Measurements from ENCODE around the gene ANGPTL5. TPM values are rescaled to one million over a fixed set of nuclear protein-coding genes. Genes with fewer than 3 reads are reported as not detected.

The ANGPTL5 gene
- total RNA-seq, 4 donors from 2014 or later: 0.29 to 0.38 TPM; not detected in 2

GRCh38 chr11:101945448-101945847 lies 29.1 kb upstream of the ANGPTL5 start:
- Histone ChIP-seq H3K36me3 (no peaks in the 10 kb centered on the region), H3K27me3 (no peaks in the 10 kb centered on the region), H3K27ac (no peak overlapping the region), H3K4me1 (no peaks in the 10 kb centered on the region), H3K9me3 (no peaks in the 10 kb centered on the region), H3K4me3 (no peak overlapping the region)
- intact Hi-C loops (cut with DNase I): no loop called here
- TF ChIP-seq CTCF (IDR thresholded peaks at IDR 0.05) (no peak), POLR2A (IDR thresholded peaks at IDR 0.05) (no peak)
- 88 to 96% methylated on average over 4 of the region's 4 CpGs for WGBS, 2 donors
- no peak for DNase-seq

- Histone ChIP-seq H3K9me3 (no peaks in the 10 kb centered on the region), H3K36me3 (no peaks in the 10 kb centered on the region), H3K4me3 (no peak overlapping the region), H3K4me1 (no peaks in the 10 kb centered on the region), H3K27ac (no peak overlapping the region), H3K27me3 (no peaks in the 10 kb centered on the region)
- 75 to 86% methylated on average over 2 of the region's 2 CpGs for WGBS, 2 donors
- intact Hi-C loops (cut with DNase I): no loop called here
- no peak for TF ChIP-seq CTCF (IDR thresholded peaks at IDR 0.05)
- TF ChIP-seq POLR2A (IDR thresholded peaks at IDR 0.05): no peak
- DNase-seq: no peak
Observed at GRCh38 chr11:101944923-101945322, 28.6 kb upstream of the ANGPTL5 start.

- no peak overlapping the region for H3K4me3 ChIP-seq
- intact Hi-C loops (cut with DNase I): no loop called here
- no peak overlapping the region for H3K27ac ChIP-seq
- WGBS, 2 donors: 66 to 68% methylated on average over 3 of the region's 3 CpGs
- H3K36me3 ChIP-seq: no peaks in the 10 kb centered on the region
- no peaks in the 10 kb centered on the region for H3K27me3 ChIP-seq
- no peaks in the 10 kb centered on the region for H3K4me1 ChIP-seq
- TF ChIP-seq CTCF (IDR thresholded peaks at IDR 0.05) (no peak), POLR2A (IDR thresholded peaks at IDR 0.05) (no peak)
- H3K9me3 ChIP-seq: no peaks in the 10 kb centered on the region
- no peak for DNase-seq
Observed at GRCh38 chr11:101940901-101941520, 24.7 kb upstream of the ANGPTL5 start.

- Histone ChIP-seq H3K4me1 (no peaks in the 10 kb centered on the region), H3K27ac (no peak overlapping the region), H3K4me3 (no peak overlapping the region), H3K36me3 (no peaks in the 10 kb centered on the region), H3K27me3 (no peaks in the 10 kb centered on the region), H3K9me3 (no peaks in the 10 kb centered on the region)
- 72 to 88% methylated on average over 6 of the region's 6 CpGs for WGBS, 2 donors
- no peak for TF ChIP-seq CTCF (IDR thresholded peaks at IDR 0.05)
- intact Hi-C loops (cut with DNase I): no loop called here
- no peak for DNase-seq
Observed at GRCh38 chr11:101931692-101932091, 15.4 kb upstream of the ANGPTL5 start.

- no peak for DNase-seq
- Histone ChIP-seq H3K27me3 (no peaks in the 10 kb centered on the region), H3K36me3 (no peaks in the 10 kb centered on the region), H3K9me3 (no peaks in the 10 kb centered on the region), H3K27ac (no peak overlapping the region), H3K4me3 (no peak overlapping the region), H3K4me1 (no peaks in the 10 kb centered on the region)
- intact Hi-C loops (cut with DNase I): no loop called here
- TF ChIP-seq POLR2A (IDR thresholded peaks at IDR 0.05) (no peak), CTCF (IDR thresholded peaks at IDR 0.05) (no peak)
- WGBS, 2 donors: 83 to 100% methylated on average over 1 to 5 of the region's 5 CpGs
Observed at GRCh38 chr11:101929294-101929915, 13.1 kb upstream of the ANGPTL5 start.
